Breast epithelium (tissue), 4 donors: Measurements from ENCODE around the gene TXNDC16. TPM values are rescaled to one million over a fixed set of nuclear protein-coding genes. Genes with fewer than 3 reads are reported as not detected.

Experiments used
- DNase-seq, 2 donors: peaks; one replicate each; pipeline ENCODE4 v3.0.0-alpha.2; 2019; ENCODE audit warnings: low spot score in 2 of 2
- H3K27ac ChIP-seq, 2 donors: fragments of 200-600 bp; sonication (generic) in 1 of 2; one replicate each; pipeline ENCODE4 v1.5.1; 2016 to 2019; ENCODE audit warnings: mild to moderate bottlenecking in 1 of 2
- H3K27me3 ChIP-seq, 2 donors: fragments of 200-600 bp; sonication (generic) in 1 of 2; one replicate each; pipeline versions ENCODE4 v1.5.1 to v1.6.0; 2017 to 2019; ENCODE audit warnings: control low read depth in 1 of 2, mild to moderate bottlenecking in 1 of 2
- H3K36me3 ChIP-seq: fragments of 200-600 bp; one replicate; pipeline ENCODE4 v1.5.1; 2019
- H3K4me1 ChIP-seq, 2 donors: fragments of 200-600 bp; sonication (generic); one replicate each; pipeline ENCODE4 v1.5.1; 2016 to 2019; ENCODE audit warnings: control low read depth in 1 of 2
- H3K4me3 ChIP-seq, 3 donors: fragments of 200-600 bp; sonication (generic); 1 replicate in 2 of 3; 2 replicates in 1 of 3; pipeline ENCODE4 v1.5.1; 2016 to 2019; ENCODE audit warnings: mild to moderate bottlenecking in 3 of 3, moderate library complexity in 2 of 3
- H3K9me3 ChIP-seq, 2 donors: fragments of 200-600 bp; sonication (generic) in 1 of 2; one replicate each; pipeline ENCODE4 v1.5.1; 2016 to 2019; ENCODE audit warnings: control low read depth in 1 of 2
- POLR2A ChIP-seq: fragments of 450-650 bp; IDR thresholded peaks from one replicate; pipeline ENCODE4 v1.6.1; 2016; ENCODE audit warnings: antibody characterized with exemption, mild to moderate bottlenecking, moderate library complexity
- POLR2AphosphoS5 ChIP-seq, 3 donors: sonication (generic); formaldehyde crosslinking; IDR thresholded peaks; one replicate each; pipeline ENCODE4 v1.6.1; 2017; ENCODE audit warnings: antibody characterized with exemption in 3 of 3
- intact Hi-C: fragments of 100-400 bp; cut with DNase I; formaldehyde crosslinking; loops from one replicate; pipeline ENCODE4 v1.15.1; 2023; ENCODE audit warnings: low total_unique reads
- total RNA-seq, 3 donors: library from RNA; depleted of rRNA; stranded (reverse); fragments of >200 nt; gene quantifications; one replicate each; pipeline ENCODE4 v1.1.0, GENCODE V29; 2016
- TF ChIP-seq, protein P1 (sequence below), 3 donors: fragments of 450-650 bp; IDR thresholded peaks; one replicate each; pipeline ENCODE4 v1.5.1; 2016 to 2017; ENCODE audit warnings: antibody characterized with exemption in 3 of 3, mild to moderate bottlenecking in 3 of 3, moderate library complexity in 3 of 3

The TXNDC16 gene
- total RNA-seq, 3 donors from 2014 or later = 11.5 to 18.3 (median 13.1) TPM

DNA sequence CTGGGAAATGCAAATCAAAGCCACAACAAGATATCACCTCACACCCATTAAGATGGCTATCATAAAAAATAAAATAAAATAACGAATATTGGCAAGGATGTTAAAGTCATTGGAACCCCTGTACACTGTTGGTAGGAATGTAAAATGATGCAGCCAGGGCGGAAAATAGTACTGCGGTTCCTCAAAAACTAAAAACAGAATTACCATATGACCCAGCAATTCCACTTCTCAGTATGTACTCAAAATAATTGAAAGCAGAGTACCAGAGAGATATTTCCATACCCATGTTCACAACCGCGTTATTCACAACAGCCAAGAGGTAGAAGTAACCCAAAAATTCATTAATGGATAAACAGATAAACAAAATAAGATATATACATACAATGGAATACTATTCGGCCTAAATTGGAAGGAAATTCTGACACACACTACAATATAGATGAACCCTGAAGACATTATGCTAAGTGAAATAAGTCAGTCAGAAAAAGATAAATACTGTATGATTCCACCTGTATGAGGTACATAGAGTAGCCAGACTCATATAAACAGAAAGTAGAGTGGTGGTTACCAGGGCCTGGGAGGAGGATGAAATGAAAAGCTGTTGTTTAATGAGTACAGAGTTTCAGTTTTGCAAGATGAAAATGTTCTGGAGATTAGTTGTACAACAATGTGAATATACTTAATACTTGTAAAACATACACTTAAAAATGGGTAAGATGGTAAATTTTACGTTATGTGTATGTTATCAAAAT lies 84.6 kb downstream of the TXNDC16 start:
- Histone ChIP-seq H3K27me3 (no peaks in the 10 kb centered on the region), H3K4me3 (no peak overlapping the region), H3K27ac (no peak overlapping the region), H3K36me3 (no peaks in the 10 kb centered on the region), H3K4me1 (no peaks in the 10 kb centered on the region), H3K9me3 (no peaks in the 10 kb centered on the region)
- intact Hi-C loops = no loop called here
- TF ChIP-seq POLR2AphosphoS5 (IDR thresholded peaks at IDR 0.05) (no peak), POLR2A (no peak)
- TF ChIP-seq, protein P1, sequence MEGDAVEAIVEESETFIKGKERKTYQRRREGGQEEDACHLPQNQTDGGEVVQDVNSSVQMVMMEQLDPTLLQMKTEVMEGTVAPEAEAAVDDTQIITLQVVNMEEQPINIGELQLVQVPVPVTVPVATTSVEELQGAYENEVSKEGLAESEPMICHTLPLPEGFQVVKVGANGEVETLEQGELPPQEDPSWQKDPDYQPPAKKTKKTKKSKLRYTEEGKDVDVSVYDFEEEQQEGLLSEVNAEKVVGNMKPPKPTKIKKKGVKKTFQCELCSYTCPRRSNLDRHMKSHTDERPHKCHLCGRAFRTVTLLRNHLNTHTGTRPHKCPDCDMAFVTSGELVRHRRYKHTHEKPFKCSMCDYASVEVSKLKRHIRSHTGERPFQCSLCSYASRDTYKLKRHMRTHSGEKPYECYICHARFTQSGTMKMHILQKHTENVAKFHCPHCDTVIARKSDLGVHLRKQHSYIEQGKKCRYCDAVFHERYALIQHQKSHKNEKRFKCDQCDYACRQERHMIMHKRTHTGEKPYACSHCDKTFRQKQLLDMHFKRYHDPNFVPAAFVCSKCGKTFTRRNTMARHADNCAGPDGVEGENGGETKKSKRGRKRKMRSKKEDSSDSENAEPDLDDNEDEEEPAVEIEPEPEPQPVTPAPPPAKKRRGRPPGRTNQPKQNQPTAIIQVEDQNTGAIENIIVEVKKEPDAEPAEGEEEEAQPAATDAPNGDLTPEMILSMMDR (IDR thresholded peaks at IDR 0.05) = no peak
- DNase-seq = no peak

DNA sequence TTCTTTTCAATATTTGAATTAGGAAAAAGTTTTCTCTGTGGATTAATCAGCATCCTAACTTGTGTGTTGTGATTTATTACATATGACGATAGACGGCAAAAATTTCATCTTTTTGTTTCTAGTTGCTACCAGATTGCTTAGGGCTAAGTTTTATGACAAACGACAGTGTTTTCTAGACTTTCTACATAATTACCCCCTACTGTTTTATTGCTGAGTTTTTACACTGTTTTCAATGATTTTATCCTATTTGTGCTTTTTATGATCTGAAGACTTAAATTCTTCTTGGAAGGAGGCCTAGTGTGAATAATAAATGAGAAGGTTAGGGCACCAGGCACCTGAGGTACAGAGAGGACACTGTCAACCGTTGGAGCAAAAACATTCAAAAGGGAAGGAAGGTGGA lies 88.1 kb downstream of the TXNDC16 start:
- no peak for TF ChIP-seq POLR2AphosphoS5 (IDR thresholded peaks at IDR 0.05)
- TF ChIP-seq POLR2A = no peak
- TF ChIP-seq, protein P1 (IDR thresholded peaks at IDR 0.05) = no peak
- H3K9me3 ChIP-seq = peaks cover 0 to 11% of the 10 kb centered on the region in 2 donors
- H3K27me3 ChIP-seq = no peaks in the 10 kb centered on the region
- H3K27ac ChIP-seq = no peak overlapping the region
- H3K36me3 ChIP-seq = no peaks in the 10 kb centered on the region
- DNase-seq = no peak
- H3K4me3 ChIP-seq = no peak overlapping the region
- H3K4me1 ChIP-seq = no peaks in the 10 kb centered on the region
- intact Hi-C loops = no loop called here

DNA sequence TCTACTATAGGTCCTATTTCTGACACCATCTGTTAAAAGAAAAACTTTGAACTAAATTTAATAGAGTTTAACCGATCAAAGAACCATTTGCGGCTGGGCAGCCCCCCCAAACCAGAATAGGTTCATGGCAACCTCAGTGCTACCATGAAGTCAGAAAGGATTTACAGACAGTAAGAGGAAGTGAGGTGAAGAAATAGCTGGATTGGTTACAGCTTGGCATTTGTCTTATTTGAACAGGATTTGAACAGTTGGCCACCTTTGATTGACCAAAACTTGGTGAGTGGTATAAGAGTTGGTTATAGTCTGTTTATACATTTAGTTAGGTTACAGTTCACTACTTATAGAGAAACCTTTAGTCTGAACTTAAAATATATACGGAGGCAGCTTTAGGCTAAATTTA lies 88.9 kb downstream of the TXNDC16 start:
- H3K9me3 ChIP-seq = peaks cover 0 to 11% of the 10 kb centered on the region in 2 donors
- DNase-seq = no peak
- no peak overlapping the region for H3K4me3 ChIP-seq
- no peak overlapping the region for H3K27ac ChIP-seq
- no peaks in the 10 kb centered on the region for H3K27me3 ChIP-seq
- no peaks in the 10 kb centered on the region for H3K36me3 ChIP-seq
- TF ChIP-seq POLR2A (no peak), POLR2AphosphoS5 (IDR thresholded peaks at IDR 0.05) (no peak)
- TF ChIP-seq, protein P1 (IDR thresholded peaks at IDR 0.05) = no peak
- H3K4me1 ChIP-seq = no peaks in the 10 kb centered on the region
- intact Hi-C loops = no loop called here

DNA sequence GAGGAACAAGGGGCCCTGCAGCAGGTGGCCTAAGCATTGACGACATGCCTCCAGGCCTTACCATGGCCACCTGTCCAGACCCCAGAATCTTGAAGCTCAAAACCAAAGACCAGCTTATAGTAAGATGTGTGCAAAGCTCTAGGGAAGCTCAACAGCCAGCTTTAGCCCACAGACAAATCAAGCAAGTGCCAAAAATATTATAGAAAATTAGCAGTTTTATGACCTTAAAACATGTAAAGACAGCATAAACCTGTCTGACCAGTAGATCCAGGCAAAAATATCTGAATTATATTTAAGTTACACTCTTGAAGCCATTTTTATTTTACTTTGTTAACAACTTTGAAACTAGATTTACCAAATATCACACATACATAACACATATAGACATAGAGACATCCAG lies 90.6 kb downstream of the TXNDC16 start:
- H3K9me3 ChIP-seq = peaks cover 0 to 11% of the 10 kb centered on the region in 2 donors

DNA sequence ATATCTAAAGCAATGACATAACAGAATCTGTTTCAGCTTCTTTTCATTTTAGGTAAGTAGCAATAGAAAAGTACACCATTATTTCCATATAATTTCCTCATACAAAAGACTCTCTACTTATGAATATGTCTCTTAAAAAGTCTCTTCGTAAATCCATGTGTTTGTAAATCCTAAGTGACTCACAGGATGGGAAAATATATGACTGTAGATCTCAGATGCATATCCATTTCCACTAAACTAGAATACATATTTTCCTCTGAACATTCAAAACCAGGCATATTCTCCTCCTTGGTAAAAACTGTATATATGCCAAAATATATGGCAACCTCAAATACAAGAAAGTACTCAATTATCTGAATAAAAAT lies 93.6 kb downstream of the TXNDC16 start:
- no peak for DNase-seq
- Histone ChIP-seq H3K27ac (no peak overlapping the region), H3K36me3 (no peaks in the 10 kb centered on the region), H3K4me3 (no peak overlapping the region), H3K4me1 (no peaks in the 10 kb centered on the region), H3K27me3 (no peaks in the 10 kb centered on the region), H3K9me3 (peaks cover 0 to 11% of the 10 kb centered on the region in 2 donors)
- intact Hi-C loops = no loop called here
- TF ChIP-seq, protein P1 (IDR thresholded peaks at IDR 0.05) = no peak
- TF ChIP-seq POLR2A (no peak), POLR2AphosphoS5 (IDR thresholded peaks at IDR 0.05) (no peak)

More for the DNA sequence above, 90.6 kb downstream of the TXNDC16 start:
- intact Hi-C loops = no loop called here
- no peaks in the 10 kb centered on the region for H3K36me3 ChIP-seq
- H3K27ac ChIP-seq = no peak overlapping the region
- DNase-seq = no peak
- no peaks in the 10 kb centered on the region for H3K27me3 ChIP-seq
- TF ChIP-seq POLR2AphosphoS5 (IDR thresholded peaks at IDR 0.05) (no peak), POLR2A (no peak)
- TF ChIP-seq, protein P1 (IDR thresholded peaks at IDR 0.05) = no peak
- no peak overlapping the region for H3K4me3 ChIP-seq
- H3K4me1 ChIP-seq = no peaks in the 10 kb centered on the region
